COLO829 (cell line): ENCODE measurements around the gene TPSD1.
"Not testable (repeated sequence)": the region's sequence is repeated elsewhere in the genome, so short reads cannot be mapped to it uniquely, and the experiment has no call there.

Experiments used
- DNase-seq: peaks from one replicate; pipeline ENCODE4 v3.0.0; 2012; ENCODE audit warnings: low spot score

Gene TPSD1

DNA sequence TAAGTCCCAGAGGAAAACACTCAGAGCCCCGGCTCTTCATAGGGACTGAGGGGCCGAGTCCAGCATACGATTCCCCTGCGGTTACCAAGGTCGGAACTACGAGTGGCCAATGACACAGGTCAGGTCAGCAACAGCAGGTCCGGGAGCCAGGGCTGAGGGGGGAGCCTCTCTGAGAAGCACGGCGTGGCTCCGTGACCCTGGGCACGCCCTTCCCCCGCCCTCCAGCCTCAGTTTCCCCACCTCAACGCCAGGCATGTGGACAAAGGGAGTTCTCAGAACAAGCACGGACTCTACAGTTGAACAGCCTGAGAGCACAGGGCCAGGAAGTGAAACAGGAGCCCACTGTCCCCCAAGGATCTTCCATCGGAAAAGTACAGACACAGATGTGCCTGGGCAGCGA, 25.6 kb downstream of the TPSD1 start:
- DNase-seq = no peak

DNA sequence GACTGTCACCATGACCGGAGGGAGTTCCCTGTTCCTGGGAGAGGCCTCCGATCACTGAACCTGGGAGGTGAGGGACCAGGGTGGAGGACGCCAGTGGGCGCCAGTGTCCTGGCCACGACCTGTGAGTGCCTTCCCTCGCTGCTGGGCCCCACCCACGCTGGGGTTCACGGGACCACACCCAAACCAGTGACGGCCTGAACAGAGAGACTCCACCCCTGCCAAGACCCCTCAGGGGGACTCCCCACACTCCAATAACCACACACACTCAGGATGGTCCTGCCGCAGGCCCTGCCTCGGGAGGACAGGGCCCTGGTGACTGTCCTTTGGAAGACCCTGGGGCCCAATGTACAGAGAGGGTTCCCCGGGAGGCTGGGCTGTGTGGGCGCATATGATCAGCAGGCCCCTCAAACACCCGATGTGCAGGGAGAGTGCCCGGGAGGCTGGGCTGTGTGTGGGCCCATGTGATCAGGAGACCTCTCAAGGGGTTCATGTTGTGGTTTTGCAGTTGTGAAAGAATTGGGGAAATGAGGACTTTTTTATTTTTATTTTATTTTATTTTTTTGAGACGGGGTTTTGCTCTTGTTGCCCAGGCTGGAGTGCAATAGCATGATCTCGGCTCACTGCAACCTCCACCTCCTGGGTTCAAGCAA, 26.6 kb downstream of the TPSD1 start:
- DNase-seq = no peak

DNA sequence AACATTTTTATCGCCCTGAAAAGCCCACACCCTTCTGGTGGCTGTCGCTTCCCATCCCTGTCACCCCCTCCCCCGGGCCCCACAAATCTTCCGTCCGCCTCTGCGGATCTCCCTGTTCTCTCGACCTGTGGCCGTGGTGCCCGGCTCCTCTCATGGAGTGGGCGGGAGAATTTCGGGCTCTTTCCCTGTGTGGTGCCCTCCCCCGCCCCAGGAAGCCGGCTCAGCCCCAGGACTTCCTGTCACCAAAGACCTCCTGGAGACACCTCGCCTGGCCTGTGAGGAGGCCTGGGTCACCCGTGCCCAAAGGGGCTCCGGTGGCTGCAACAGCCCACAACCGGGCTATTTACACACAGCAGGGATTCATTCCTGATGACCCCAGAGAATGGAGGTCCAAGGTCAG, 27.4 kb downstream of the TPSD1 start:
- DNase-seq = no peak

DNA sequence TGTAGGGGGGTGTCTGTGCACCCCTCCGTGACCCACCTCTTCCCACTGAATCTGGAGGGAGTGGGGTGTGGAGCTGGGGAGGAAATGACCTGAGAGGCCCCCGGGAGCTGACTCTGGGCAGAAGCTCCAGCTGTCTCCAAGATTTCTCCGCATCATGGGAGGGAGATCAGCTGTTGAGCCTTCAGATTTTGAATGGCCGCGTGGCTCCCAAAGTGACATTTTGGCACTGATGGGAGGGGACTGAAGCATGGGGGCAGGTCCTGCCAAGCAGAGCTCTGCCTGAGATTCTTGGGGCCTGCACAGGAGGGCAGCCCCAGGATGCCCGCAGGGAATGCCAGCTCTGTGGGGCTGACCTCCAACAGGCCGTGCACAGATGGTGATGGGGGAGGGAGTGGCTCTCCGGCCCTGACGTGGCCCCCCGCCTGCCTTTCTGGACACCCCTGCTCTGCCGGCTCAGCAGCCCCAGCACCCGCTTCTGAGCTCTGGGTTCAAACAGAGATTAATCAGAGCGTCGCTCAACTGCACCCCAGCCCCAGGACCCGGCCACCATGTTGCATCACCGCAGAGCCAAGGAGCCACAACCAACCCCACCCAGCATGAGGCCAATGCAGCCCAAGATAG, 28.2 kb downstream of the TPSD1 start:
- no peak for DNase-seq

DNA sequence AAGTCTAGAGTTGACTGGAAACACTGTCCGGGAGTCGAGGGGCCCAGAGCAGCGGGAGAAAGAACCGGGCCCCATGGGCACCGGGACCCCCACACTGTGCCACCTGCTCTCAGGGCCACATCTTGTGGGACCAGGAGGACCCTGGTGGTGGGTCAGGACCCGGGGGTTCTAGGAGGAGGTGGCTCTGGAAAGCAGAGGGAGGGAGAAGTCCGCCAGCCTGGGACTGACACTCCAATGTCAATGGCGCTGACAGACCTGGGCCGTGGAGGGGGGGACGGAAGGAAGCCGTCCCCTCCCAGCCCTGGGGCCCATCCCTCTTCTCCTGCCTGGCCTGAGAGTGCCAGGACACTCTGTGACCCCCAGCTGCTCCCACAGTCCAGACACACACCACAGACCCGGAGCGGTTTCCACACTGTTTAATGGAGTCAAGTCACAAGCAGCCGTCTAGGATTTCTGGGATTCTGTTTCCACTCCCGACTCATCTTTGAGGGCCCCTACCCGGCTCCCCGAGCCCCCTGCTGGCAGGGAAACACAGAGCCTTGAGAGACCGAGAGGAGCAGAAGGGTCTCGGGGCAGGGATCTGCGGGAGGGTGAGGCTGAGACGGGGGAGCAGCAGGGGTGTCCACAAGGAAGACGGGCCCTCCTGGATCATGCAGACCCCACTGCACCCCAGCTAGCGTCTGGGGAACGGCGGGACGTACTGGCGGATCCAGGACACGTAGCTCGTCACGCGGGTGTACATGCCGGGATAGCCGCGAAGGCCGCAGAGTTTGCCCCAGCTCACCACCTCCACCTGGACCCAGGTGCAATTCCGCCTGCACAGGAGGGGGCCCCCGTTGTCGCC, 30.0 kb downstream of the TPSD1 start:
- DNase-seq = no peak

DNA sequence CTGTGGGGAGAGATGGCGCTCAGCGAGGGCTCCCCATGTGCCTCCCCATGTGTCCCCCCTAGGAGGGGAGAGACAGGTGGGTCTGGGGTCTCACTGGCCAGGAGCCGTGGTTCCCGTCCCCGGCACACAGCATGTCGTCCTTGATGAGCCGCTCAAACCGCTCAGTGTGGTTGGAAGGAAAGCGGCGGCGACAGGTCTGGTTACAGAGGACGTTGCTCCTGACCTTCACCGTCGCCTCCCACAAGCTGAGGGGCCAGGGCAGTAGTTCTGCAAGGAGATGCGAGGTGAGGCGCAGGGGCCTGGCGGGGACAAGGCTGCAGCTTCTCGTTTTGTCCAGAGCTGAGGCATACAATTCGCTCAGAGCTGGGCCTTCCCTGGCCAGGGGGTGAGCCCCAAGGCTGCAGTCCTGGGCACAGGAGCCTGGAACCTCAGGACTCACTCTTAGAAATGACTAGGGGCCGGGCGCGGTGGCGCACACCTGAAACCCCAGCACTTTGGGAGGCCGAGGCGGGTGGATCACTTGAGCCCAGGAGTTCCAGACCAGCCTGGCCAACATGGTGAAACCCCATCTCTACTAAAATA, 30.7 kb downstream of the TPSD1 start:
- no peak for DNase-seq

DNA sequence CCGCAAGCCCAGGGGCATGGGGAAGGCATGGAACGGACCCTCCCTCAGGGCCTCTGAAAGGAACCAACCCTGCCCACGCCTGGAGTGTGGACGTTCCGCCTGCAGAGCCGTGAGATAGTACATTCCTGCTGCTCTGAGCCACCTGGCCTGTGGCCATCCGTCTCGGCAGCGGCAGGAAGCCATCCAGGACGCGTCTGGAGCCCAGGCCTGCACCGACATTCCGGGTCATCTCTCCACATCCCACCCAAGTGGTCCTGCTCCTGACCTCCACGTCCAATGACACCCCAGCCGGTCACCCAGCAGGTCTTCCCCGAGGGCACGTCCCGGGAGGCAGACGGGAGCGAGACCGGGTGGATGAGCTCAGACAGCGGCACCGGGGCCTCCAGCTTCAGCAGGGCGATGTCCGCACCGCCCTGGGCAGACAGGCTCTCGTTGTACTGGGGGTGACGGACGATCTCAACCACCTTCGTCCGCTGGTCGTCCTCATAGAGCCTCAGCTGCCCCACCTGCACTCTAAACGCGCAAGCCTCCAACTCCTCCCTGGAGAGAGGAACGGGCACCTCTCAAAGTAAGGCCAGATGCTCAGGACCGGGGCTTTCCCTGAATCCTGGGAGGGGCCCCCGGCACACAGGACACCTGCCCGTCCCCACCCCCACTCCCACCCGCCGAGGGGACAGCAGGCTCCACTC, 32.3 kb downstream of the TPSD1 start:
- DNase-seq = no peak

DNA sequence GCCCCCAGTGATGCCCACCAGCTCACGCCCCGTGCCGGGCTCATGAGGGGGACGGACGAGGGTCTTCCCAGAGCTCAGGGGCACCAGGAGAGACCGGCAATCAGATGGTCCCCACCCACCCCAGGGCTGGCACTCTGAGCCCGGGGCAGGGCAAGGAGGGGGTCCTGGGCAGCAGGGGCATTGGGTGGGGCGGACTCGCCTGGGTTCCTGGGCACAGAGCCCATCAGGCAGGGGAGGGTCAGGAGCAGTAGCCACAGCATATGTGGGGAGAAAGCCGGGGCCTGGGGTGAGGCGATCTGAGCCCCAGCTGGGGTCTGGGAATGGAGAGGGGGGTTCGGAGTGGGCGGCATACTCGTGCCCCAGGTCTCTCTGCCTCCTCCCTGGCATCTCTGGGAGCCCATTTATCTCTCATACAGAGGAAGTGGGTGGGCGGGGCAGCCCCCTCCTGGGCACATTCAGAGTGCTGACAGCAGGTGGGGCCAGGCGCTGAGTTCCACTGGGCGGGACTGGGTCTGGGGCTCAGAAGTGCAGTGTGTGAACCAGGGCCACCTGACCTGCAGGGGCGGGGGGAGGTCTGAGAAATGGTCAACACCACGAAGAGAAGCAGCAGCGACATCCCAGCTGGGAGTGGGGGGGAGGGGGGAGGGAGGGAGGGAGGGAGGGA, 33.1 kb downstream of the TPSD1 start:
- DNase-seq = no peak

DNA sequence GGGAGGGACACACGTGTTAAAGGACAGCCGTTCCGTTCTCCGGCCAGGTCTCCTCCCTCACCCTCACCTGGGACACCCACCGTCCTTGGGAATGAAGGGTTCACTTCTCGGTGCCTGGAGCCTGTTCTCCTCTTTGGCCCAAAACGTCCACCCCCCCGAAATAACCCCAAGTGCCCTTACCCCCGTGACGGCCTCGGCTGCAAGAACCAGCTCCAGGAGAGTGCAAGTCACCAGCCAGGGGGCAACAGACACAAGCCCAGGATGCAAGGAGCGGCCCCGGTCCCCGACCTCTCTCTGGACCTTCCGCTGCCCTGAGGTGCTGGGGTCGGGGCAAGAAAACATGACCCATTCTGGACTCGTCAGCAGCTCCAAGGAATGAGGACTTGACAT, 33.6 kb downstream of the TPSD1 start:
- no peak for DNase-seq

DNA sequence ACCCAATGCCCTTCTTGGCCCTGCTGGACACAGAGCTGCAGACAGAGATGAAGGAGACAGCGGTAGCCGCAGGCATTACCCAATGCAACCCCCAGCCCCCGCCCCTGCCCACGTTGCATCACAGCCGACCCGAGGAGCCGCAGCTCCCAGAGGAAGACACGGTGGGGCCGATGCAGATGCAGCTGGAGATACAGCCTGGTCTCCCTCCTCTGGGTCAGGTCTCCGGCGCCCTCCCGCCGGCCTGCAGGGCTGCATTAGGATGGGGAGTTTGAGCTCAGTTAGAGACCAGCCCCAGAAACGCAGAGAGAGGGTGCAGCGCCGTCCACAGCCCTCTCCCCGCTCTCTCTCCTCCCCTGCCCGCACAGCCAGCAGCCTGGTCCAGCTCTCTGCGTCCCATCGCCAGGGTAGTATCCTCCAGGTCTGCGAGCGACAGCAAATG, 34.2 kb downstream of the TPSD1 start:
- no peak for DNase-seq

DNA sequence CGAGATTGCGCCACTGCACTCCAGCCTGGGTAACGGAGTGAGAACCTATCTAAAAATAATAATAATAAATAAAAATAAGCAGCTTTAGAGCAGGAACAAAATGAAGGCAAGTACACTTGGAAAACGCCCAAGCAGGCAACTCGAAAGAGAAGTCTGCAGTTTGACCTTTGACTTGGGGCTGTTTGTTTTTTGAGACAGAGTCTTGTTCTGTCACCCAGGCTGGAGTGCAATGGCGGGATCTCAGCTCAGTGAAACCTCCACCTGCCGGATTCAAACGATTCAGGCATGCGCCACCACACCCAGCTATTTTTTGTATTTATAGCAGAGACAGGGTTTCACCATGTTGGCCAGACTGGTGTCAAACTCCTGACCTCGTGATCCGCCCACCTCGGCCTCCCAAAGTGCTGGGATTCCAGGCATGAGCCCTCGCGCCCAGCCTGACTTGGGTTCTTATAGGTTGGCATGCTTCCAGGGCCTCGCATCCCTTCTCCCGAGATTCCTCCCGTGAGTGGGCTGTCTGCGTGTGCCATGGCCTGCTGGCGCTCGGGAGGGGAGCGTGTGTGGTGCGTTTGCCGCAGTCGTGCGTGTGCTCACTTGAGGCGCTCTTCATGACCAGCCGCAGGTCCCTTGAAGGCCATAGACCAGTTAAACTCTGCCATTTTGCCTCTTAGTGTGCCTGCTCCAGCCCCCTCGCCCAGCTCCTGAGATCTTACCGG, 35.1 kb downstream of the TPSD1 start:
- DNase-seq = no peak

DNA sequence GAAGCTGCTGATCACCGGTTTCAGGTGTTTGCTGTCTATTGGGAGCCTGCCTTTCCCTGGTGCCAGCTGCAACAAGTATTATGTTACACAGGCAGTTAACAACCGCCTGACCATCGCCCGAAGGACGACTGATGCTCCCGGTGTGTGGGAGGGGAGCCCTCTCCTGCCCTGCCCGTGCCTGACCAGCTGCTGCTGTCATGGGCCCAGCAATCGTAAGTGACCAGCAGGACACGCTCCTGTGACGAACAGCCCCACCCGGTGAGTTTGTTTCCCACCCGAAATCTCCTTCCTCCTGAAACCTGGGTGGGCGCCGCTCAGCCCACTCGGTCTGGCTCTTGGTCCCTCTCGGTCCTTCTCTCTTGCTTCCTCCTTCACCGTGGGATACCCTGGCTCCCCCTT, 35.7 kb downstream of the TPSD1 start:
- no peak for DNase-seq

DNA sequence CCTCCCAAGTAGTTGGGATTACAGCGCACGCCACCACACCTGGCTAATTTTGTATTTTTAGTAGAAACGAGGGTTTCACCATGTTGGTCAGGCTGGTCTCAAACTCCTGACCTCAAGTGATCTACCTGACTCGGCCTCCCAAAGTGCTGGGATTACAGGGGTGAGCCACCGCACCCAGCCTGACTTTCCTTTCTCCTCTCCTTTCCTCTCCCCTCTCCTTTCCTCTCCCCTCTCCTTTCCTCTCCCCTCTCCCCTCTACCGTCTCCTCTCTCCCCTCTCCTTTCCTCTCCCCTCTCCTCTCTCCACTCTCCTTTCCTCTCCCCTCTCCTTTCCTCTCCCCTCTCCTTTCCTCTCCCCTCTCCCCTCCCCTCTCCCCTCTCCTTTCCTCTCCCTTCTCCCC, 36.3 kb downstream of the TPSD1 start:
- not testable (repeated sequence) for DNase-seq

DNA sequence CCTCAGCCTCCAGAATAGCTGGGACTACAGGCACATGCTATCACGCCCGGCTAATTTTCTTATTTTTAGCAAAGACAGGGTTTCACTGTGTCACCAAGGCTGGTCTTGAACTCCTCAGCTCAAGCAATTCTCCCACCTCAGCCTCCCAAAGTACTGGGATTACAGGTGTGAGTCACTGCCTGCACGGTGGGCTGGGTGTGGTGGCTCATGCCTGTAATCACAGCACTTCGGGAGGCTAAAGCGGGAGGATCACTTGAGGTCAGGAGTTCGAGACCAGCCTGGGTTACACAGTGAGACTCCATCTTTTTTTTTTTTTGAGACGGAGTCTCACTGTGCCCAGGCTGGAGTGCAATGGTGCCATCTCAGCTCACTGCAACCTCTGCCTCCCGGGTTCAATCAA, 36.9 kb downstream of the TPSD1 start:
- not testable (repeated sequence) for DNase-seq

DNA sequence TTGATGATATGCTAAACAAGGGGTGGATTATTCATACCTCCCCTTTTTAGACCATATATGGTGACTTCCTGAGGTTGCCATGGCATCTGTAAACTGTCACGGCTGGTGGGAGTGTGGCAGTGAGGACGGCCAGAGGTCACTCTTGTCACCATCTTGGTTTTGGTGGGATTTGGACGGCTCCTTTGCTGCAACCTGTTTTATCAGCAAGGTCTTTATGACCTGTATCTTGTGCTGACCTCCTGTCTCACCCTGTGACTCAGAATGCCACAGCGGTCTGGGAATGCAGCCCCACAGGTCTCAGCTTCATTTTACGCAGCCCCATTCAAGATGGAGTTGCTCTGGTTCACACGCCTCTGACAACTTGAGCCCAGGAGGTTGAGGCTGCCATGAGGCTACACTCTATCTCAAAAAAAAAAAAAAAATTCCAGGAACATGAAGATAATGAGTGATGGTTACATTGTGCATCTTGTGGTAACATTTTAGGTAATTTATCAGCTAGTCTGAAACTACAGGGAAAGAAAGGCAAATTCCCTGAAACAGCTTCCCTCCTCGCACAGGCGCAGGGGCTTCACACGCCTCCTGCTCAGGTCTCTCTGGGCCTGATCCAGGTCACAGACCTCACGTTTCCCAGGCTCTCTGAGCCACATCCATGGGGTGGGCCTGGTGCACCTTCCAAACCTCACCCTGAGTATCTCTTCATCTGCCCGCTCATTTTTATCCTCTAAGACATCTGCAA, 38.2 kb downstream of the TPSD1 start:
- DNase-seq = no peak

DNA sequence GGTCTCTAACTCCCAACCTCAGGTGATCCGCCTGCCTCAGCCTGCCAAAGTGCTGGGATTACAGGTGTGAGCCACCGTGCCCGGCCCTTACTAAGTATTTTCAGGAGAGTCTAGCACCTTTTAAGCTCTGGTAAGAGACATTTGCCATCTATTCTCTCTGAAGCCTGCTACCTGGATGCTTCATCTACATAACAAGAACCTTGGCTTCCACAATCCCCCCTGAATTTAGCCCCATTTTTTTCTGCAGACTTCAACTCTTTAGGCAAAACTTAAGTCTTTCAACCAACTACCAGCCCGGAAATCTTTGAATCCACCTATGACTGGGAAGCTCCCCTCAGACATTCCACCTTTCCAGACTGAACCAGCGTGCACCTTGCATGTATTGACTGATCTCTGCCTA, 39.6 kb downstream of the TPSD1 start:
- DNase-seq = no peak

DNA sequence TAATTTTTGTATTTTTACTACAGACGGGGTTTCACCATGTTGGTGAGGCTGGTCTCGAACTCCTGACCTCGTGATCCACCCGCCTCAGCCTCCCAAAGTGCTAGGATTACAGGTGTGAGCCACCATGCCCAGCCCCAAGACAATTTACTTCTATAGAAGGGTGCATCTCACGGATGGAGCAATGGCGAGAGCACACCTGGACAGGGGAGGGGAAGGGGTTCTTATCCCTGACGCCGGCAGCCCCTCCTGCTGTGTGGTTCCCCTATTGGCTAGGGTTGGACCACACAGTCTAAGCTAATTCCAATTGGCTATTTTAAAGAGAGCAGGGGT, 40.8 kb downstream of the TPSD1 start:
- DNase-seq = not testable (repeated sequence)

DNA sequence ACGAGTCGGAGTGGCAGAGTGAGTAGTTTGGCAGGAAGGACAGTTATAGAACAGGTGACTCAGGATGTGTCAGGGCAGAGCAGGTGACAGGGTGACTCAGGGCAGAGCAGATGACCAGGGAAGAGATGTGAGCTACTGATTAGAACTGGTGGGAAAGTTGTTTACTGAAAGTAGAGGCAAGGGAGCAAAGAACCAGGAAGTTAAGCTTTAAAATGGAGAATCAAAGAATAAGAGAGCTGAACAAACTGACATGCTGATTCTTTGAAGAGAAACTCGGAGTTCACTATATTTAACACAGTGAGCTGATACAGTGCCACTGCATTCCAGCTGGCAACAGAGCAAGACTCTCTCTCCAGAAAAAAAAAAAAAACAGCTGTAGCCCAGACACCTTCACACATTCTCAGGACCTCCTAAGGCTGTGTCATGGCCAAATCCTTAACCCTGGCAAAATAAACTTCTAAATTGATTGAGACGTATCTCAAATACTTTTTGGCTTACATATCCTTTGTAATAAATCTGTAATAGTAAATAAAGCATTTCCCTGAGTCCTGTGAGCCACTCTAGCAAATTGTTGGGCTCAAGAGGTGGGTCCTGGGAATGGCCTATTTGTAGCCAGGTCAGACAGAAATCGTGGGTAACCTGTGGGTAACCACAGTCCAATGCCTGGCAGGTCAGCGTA, 41.3 kb downstream of the TPSD1 start:
- no peak for DNase-seq

DNA sequence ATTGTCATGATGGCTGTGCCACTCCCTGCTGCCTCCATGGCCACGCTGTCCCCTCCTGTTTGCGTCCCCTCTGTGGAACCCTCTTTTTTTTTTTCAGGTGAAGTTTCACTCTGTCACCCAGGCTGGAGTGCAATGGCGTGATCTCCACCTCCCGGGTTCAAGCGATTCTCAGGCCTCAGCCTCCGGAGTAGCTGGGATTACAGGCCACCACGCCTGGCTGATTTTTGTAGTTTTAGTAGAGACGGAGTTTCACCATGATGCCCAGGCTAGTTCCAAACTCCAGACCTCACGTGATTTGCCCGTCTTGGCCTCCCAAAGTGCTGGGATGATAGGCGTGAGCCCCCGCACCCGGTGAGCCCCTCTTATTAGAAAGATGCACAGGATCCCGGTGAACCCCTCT, 42.5 kb downstream of the TPSD1 start:
- no peak for DNase-seq
